Nephron (organoid): ENCODE data around the gene TRMU.

Experiments used
- H3K27ac Mint-ChIP-seq, 3 experiments: 2 replicates each; pipeline ENCODE4 v1.8.0; 2020; ENCODE audit warnings: mixed read lengths in 3 of 3, mild to moderate bottlenecking in 2 of 3, moderate library complexity in 1 of 3
- H3K27me3 Mint-ChIP-seq: 2 replicates; pipeline ENCODE4 v1.8.0; 2021; ENCODE audit warnings: low read depth, mild to moderate bottlenecking, moderate library complexity, mixed read lengths
- H3K36me3 Mint-ChIP-seq: 2 replicates; pipeline ENCODE4 v1.8.0; 2020; ENCODE audit warnings: low read depth, mixed read lengths
- H3K4me1 Mint-ChIP-seq: 2 replicates; pipeline ENCODE4 v1.8.0; 2020; ENCODE audit warnings: mixed read lengths
- H3K4me3 Mint-ChIP-seq, 3 experiments: 2 replicates each; pipeline ENCODE4 v1.8.0; 2020; ENCODE audit warnings: mild to moderate bottlenecking in 3 of 3, mixed read lengths in 3 of 3, moderate library complexity in 2 of 3
- H3K9me3 Mint-ChIP-seq: 2 replicates; pipeline ENCODE4 v1.8.0; 2020; ENCODE audit warnings: mixed read lengths
- TF ChIP-seq, protein P1 (sequence below), 3 experiments: fragments of 200-600 bp; sonication (generic); IDR thresholded peaks; one replicate each; pipeline ENCODE4 v1.5.0; 2021; ENCODE audit warnings: antibody characterized with exemption in 3 of 3; ENCODE audit not compliant: unreplicated experiment in 3 of 3

Gene TRMU

DNA sequence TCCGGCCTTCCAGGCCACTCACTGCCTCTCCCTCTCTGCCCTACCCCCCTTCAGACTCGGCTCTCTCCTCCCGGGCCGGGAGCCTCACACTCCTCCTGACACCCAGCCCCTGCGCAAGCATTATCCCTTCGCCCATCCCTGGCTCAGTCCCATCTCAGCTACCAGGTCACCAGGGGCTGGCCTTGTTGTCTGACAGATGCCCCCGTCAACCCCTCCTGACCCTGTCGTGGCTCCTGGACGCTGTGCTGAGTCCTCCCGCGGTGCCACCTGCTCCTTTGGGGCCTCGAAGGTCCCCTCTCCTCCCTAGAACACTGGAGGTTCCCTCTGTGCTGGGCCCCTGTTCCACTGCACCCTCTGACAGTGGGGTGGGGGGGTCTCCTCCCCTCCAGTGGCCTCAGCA is 32.9 kb downstream of the TRMU start:
- Mint-ChIP-seq H3K36me3 (peaks cover 3% of the 10 kb centered on the region), H3K27ac (no peak overlapping the region)

DNA sequence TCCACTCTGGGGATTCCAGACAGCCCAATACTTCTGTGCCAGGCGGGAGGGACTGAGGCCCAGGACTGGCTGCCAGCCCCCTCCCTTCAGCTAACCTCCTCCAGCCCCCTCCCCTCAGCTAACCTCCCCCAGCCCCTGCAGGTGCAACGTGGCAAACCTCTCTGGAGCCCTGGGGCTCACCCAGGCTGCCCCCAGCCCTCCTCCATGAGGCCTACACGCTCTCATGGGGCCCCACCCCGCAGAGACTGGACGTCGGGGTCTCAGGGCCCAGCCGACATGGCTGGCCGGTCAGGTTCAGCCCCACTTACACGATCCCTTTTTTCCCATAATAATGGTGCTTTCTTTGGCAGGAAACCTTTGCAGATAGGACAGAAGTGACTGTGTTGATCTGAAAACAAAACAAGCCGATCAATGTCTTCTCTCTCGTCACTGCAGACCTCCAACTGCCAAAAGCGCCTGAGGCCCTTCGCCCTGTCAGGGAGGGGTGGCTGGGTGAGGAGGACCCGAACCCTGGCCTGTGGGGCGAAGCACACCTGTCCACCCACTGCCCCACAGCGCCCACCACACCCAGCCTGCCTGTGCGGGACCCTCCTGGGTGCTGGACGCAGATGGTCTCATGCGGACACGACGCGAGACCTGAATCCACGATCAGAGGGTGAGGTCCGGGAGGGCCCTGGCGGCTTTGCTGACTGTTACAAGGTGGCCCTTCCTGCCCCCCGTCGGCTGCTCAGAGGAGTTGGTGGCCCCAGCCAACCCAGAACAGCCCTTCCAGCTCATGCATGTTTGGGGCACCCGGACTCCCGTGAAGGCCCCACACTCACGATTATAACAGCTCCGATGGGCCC is 33.6 kb downstream of the TRMU start:
- no peak overlapping the region for H3K27ac Mint-ChIP-seq
- H3K9me3 Mint-ChIP-seq = peaks cover under 1% of the 10 kb centered on the region
- TF ChIP-seq, protein P1, sequence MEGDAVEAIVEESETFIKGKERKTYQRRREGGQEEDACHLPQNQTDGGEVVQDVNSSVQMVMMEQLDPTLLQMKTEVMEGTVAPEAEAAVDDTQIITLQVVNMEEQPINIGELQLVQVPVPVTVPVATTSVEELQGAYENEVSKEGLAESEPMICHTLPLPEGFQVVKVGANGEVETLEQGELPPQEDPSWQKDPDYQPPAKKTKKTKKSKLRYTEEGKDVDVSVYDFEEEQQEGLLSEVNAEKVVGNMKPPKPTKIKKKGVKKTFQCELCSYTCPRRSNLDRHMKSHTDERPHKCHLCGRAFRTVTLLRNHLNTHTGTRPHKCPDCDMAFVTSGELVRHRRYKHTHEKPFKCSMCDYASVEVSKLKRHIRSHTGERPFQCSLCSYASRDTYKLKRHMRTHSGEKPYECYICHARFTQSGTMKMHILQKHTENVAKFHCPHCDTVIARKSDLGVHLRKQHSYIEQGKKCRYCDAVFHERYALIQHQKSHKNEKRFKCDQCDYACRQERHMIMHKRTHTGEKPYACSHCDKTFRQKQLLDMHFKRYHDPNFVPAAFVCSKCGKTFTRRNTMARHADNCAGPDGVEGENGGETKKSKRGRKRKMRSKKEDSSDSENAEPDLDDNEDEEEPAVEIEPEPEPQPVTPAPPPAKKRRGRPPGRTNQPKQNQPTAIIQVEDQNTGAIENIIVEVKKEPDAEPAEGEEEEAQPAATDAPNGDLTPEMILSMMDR (IDR thresholded peaks at IDR 0.05; ENCODE audit: unreplicated experiment in 3 of 3) = no peak
- H3K36me3 Mint-ChIP-seq = peaks cover 3% of the 10 kb centered on the region
- peaks cover 4% of the 10 kb centered on the region for H3K27me3 Mint-ChIP-seq
- peaks cover 7% of the 10 kb centered on the region for H3K4me1 Mint-ChIP-seq
- no peak overlapping the region for H3K4me3 Mint-ChIP-seq

More for the DNA sequence above, 32.9 kb downstream of the TRMU start:
- Mint-ChIP-seq H3K27me3 (peaks cover 4% of the 10 kb centered on the region), H3K4me3 (no peak overlapping the region), H3K9me3 (no peaks in the 10 kb centered on the region), H3K4me1 (peaks cover 5% of the 10 kb centered on the region)
- TF ChIP-seq, protein P1 (IDR thresholded peaks at IDR 0.05; ENCODE audit: unreplicated experiment in 3 of 3) = no peak

DNA sequence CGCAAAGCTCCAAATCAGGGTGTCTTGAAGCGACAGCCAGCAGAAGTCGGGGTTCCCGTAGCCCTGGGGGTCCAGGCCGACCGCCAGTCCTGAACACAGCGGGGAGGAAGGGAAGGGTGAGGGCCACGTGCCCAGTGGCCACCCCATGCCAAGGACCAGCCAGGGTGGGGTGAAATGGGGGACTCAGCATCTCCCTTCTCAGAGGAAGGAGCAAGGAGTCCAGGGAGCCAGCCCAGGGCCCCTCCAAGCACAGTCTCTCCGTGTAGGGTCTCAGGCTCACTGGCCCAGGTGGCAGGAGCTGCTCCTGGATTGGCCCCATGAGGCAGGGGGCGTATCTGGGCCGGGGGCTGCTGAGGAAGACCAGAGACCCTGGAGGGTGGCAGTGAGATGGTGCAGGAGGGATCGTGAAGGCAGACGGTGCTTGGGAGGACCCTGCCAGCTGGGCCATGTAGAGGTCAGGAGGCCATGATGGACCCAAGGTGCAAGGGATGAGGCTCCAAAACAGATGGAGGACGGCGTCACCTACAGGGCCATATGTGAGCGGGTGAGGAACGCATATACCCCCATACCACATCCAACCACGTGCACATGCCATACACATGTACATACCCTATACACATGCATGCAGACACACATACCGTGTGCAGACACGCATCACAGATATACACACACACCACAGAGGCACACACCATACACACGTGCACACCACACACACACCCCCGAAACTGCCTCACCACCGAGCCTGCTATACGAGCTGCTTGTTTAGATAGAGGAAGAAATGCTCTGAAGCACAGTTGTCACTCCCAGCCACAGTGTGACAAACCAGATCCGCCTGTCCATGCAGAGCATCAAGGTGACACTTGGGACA is 34.4 kb downstream of the TRMU start:
- H3K27ac Mint-ChIP-seq = no peak overlapping the region
- H3K4me1 Mint-ChIP-seq = peaks cover 11% of the 10 kb centered on the region
- no peak overlapping the region for H3K4me3 Mint-ChIP-seq
- TF ChIP-seq, protein P1 (IDR thresholded peaks at IDR 0.05; ENCODE audit: unreplicated experiment in 3 of 3) = no peak
- peaks cover 2% of the 10 kb centered on the region for H3K9me3 Mint-ChIP-seq
- H3K27me3 Mint-ChIP-seq = peaks cover 4% of the 10 kb centered on the region
- peaks cover 3% of the 10 kb centered on the region for H3K36me3 Mint-ChIP-seq

DNA sequence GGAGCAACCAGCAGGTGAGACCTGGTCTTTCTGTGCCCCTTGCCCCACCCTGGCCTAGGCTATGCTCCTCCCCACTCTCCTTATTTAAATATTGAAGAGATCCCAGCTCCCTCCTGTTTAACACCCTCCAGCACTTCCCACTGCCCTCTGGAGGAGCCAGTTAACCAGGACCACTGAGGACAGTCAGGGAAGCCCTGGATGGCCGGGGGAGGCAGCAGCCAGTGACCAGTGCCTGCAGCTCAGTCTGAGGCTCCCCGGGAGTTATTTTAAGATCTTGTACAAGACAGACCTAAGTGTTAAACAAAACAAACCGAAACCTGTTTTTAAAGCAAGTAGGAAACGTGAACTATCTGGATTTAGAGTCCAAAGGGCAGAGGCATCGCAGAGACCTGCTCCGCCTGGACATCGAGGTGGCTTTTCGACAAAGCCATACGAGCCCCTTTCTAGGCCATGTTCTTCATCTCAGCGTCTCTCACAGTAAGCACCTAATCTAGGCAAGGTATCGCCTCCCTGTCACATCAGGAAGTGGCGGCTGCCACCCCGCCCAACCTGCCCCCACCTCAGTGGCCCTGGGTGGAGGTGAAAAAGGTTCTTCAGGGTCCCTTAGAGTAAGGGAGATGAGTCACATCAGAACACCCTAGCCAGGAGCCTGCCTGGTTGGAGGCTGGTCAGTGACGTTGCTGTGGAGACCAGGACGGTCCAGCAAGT is 35.2 kb downstream of the TRMU start:
- no peak overlapping the region for H3K4me3 Mint-ChIP-seq
- peaks cover 4% of the 10 kb centered on the region for H3K9me3 Mint-ChIP-seq
- TF ChIP-seq, protein P1 (IDR thresholded peaks at IDR 0.05; ENCODE audit: unreplicated experiment in 3 of 3) = no peak
- H3K27ac Mint-ChIP-seq = peak overlapping the region in 1 of 3 experiments; percentile 44
- H3K36me3 Mint-ChIP-seq = peaks cover 10% of the 10 kb centered on the region
- H3K27me3 Mint-ChIP-seq = peaks cover 4% of the 10 kb centered on the region
- H3K4me1 Mint-ChIP-seq = peaks cover 11% of the 10 kb centered on the region

DNA sequence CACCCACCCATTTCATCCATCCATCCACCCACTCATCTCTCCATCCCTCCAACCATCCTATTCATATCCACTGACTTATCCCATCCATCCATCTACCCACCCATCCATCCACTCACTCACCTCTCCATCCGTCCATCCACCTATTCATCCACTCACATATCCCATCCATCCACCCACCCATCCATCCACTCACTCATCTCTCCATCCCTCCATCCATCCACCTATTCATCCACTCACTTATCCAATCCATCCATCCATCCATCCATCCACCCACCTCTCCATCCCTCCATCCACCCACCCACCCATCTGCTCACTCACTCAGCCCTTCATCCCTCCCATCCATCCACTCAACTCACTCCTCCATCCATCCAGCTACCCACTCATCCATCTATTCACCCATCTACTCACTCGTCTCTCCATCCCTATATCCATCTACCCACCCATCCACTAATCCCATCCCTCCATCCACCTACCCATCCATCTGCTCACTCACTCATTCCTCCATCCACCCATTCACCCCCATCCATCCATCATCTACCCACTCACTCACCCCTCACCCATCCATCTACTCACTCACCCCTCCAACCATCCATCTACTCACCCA is 36.2 kb downstream of the TRMU start:
- H3K27ac Mint-ChIP-seq = no peak overlapping the region
- H3K4me3 Mint-ChIP-seq = no peak overlapping the region
- H3K9me3 Mint-ChIP-seq = peaks cover 9% of the 10 kb centered on the region
- peaks cover 18% of the 10 kb centered on the region for H3K36me3 Mint-ChIP-seq
- peaks cover 4% of the 10 kb centered on the region for H3K27me3 Mint-ChIP-seq
- H3K4me1 Mint-ChIP-seq = peaks cover 11% of the 10 kb centered on the region
- TF ChIP-seq, protein P1 (IDR thresholded peaks at IDR 0.05; ENCODE audit: unreplicated experiment in 3 of 3) = no peak
